ENCODE measurements around the gene SELENOI. TPM values are rescaled to one million over a fixed set of nuclear protein-coding genes. Genes with fewer than 3 reads are reported as not detected.
A peak's percentile ranks its signal among the peaks of the same experiment; 100 is the strongest.

The SELENOI gene
- total and polyA plus RNA-seq, 4 donors, result 3.2 to 36.6 (median 17.0) TPM

DNA sequence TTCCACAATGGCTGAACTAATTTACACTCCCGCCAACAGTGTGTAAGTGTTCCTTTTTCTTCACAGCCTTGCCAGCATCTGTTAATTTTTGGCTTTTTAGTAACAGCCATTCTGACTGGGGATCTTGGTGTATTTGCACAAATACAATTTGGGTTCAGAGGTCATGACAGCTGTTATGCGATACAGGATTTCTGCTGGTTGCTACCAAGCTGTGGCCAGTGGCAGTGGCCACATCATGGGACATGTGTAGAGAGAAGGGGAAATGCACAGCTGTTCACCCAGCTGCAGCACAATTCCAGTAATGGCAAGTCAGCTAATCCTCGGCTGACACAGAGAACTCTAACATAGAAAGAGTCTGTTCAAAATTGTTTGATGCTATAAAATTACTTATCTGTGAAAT is 21.0 kb upstream of the SELENOI start:
- 38 to 45% methylated on average over 3 of the region's 3 CpGs for WGBS, 2 donors
- Histone ChIP-seq H3K36me3 (ENCODE audit: control insufficient read depth in 4 of 4, insufficient read depth in 4 of 4, low read length in 4 of 4) (no peaks in the 10 kb centered on the region), H3K4me3 (no peak overlapping the region), H3K9me3 (ENCODE audit: control insufficient read depth in 4 of 4, insufficient read depth in 3 of 4, low read length in 3 of 4) (peaks cover 0 to 3% (median 0%) of the 10 kb centered on the region in 4 donors), H3K27ac (ENCODE audit: low read depth in 1 of 2, low read length in 1 of 2) (no peak overlapping the region), H3K27me3 (ENCODE audit: control insufficient read depth in 3 of 3, insufficient read depth in 3 of 3, low read length in 2 of 3) (no peaks in the 10 kb centered on the region), H3K4me1 (ENCODE audit: control insufficient read depth in 5 of 5, insufficient read depth in 5 of 5, low read length in 5 of 5) (no peaks in the 10 kb centered on the region), H3K9ac (ENCODE audit: insufficient read depth in 1 of 2, low read length in 2 of 2) (no peak overlapping the region)
- TF ChIP-seq CTCF (IDR thresholded peaks at IDR 0.05; ENCODE audit: control extremely low read depth, extremely low read depth), result no peak
- peak in 1 of 3 donors; percentile 16 for DNase-seq
- ATAC-seq (ENCODE audit: insufficient read depth, low FRiP score), result no peak

GRCh38 chr2:26325851-26326250 is 20.1 kb upstream of the SELENOI start:
- no peak overlapping the region for H3K27ac ChIP-seq (ENCODE audit: low read depth in 1 of 2, low read length in 1 of 2)
- no peaks in the 10 kb centered on the region for H3K4me1 ChIP-seq (ENCODE audit: control insufficient read depth in 5 of 5, insufficient read depth in 5 of 5, low read length in 5 of 5)
- 64 to 69% methylated on average over 4 of the region's 4 CpGs for WGBS, 2 donors
- H3K36me3 ChIP-seq (ENCODE audit: control insufficient read depth in 4 of 4, insufficient read depth in 4 of 4, low read length in 4 of 4), result no peaks in the 10 kb centered on the region
- no peak overlapping the region for H3K9ac ChIP-seq (ENCODE audit: insufficient read depth in 1 of 2, low read length in 2 of 2)
- no peak overlapping the region for H3K4me3 ChIP-seq
- no peaks in the 10 kb centered on the region for H3K27me3 ChIP-seq (ENCODE audit: control insufficient read depth in 3 of 3, insufficient read depth in 3 of 3, low read length in 2 of 3)
- DNase-seq, result no peak
- no peak for ATAC-seq (ENCODE audit: insufficient read depth, low FRiP score)
- H3K9me3 ChIP-seq (ENCODE audit: control insufficient read depth in 4 of 4, insufficient read depth in 3 of 4, low read length in 3 of 4), result peaks cover 0 to 3% (median 0%) of the 10 kb centered on the region in 4 donors
- no peak for TF ChIP-seq CTCF (IDR thresholded peaks at IDR 0.05; ENCODE audit: control extremely low read depth, extremely low read depth)

DNA sequence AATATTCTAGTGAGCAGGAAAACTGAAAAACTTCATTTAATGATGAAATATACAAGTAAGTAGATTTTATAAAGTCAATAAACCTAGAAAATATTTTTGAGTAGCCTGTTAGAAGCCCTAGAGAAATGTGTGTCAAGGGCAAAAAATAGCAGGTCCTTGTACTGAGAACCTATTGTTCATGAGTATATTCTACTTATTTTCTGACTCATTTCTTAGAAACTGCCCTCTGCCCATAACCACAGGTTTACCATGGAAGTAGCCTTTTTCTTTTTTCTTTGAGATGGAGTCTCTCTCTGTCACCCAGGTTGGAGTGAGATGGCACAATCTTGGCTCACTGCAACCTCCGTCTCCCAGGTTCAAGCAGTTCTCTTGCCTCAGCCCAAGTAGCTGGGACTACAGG is 19.4 kb upstream of the SELENOI start:
- WGBS, 2 donors, result 56 to 70% methylated on average over 1 of the region's 1 CpG

More for the DNA sequence above, 19.4 kb upstream of the SELENOI start:
- Histone ChIP-seq H3K27me3 (ENCODE audit: control insufficient read depth in 3 of 3, insufficient read depth in 3 of 3, low read length in 2 of 3) (no peaks in the 10 kb centered on the region), H3K27ac (ENCODE audit: low read depth in 1 of 2, low read length in 1 of 2) (no peak overlapping the region), H3K9ac (ENCODE audit: insufficient read depth in 1 of 2, low read length in 2 of 2) (no peak overlapping the region), H3K4me3 (no peak overlapping the region), H3K4me1 (ENCODE audit: control insufficient read depth in 5 of 5, insufficient read depth in 5 of 5, low read length in 5 of 5) (no peaks in the 10 kb centered on the region), H3K9me3 (ENCODE audit: control insufficient read depth in 4 of 4, insufficient read depth in 3 of 4, low read length in 3 of 4) (no peaks in the 10 kb centered on the region), H3K36me3 (ENCODE audit: control insufficient read depth in 4 of 4, insufficient read depth in 4 of 4, low read length in 4 of 4) (no peaks in the 10 kb centered on the region)
- ATAC-seq (ENCODE audit: insufficient read depth, low FRiP score) (no peak), DNase-seq (no peak)
- no peak for TF ChIP-seq CTCF (IDR thresholded peaks at IDR 0.05; ENCODE audit: control extremely low read depth, extremely low read depth)

Data from lung (tissue), 12 donors.